HL-60 (cell line): ENCODE measurements around the gene ERP29.

ENCODE experiments used
- DNase-seq, 2 experiments: peaks; one replicate each; pipeline ENCODE4 v3.0.0-alpha.2; 2010 to 2020; ENCODE audit warnings: low read depth in 1 of 2, low spot score in 1 of 2
- H3K27ac ChIP-seq: fragments of 250-450 bp; sonication (Bioruptor Pico); replicated peaks from 2 replicates; pipeline ENCODE4 v1.5.1; 2020; ENCODE audit warnings: mild to moderate bottlenecking, moderate library complexity
- H3K27me3 ChIP-seq: fragments of 250-450 bp; sonication (Bioruptor Pico); 2 replicates; pipeline ENCODE4 v1.5.1; 2021; ENCODE audit warnings: mild to moderate bottlenecking, moderate library complexity; ENCODE audit not compliant: insufficient read depth, poor library complexity, severe bottlenecking
- H3K4me3 ChIP-seq: replicated peaks from 2 replicates; pipeline ENCODE4 v1.5.1; 2011; ENCODE audit warnings: mild to moderate bottlenecking, control low read depth, low read length; ENCODE audit not compliant: insufficient read depth
- CTCF ChIP-seq: IDR thresholded peaks from one replicate; pipeline ENCODE4 v1.5.1; 2011; ENCODE audit warnings: low read length, control low read depth, inconsistent platforms; ENCODE audit not compliant: insufficient read depth
- GABPA ChIP-seq: IDR thresholded peaks from 2 replicates; pipeline ENCODE4 v1.6.1; 2012; ENCODE audit warnings: low read depth
- POLR2AphosphoS5 ChIP-seq: IDR thresholded peaks from 2 replicates; pipeline ENCODE4 v1.6.1; 2012; ENCODE audit warnings: low read depth
- REST ChIP-seq: IDR thresholded peaks from 2 replicates; pipeline ENCODE4 v1.6.1; 2012; ENCODE audit warnings: low read depth; ENCODE audit not compliant: insufficient replicate concordance
- SPI1 ChIP-seq: IDR thresholded peaks from 2 replicates; pipeline ENCODE4 v1.6.1; 2012; ENCODE audit warnings: low read depth, mild to moderate bottlenecking, borderline replicate concordance

ERP29 gene

GRCh38 chr12:112001576-112001975 is 11.7 kb upstream of the ERP29 start:
- H3K27me3 ChIP-seq, result no peaks in the 10 kb centered on the region
- no peak for DNase-seq
- no peak overlapping the region for H3K4me3 ChIP-seq
- H3K27ac ChIP-seq, result no peak overlapping the region
- TF ChIP-seq POLR2AphosphoS5, result no peak
- no peak for TF ChIP-seq REST
- no peak for TF ChIP-seq CTCF
- no peak for TF ChIP-seq SPI1
- no peak for TF ChIP-seq GABPA

GRCh38 chr12:112004041-112004440 is 9.2 kb upstream of the ERP29 start:
- Histone ChIP-seq H3K27ac (no peak overlapping the region), H3K4me3 (no peak overlapping the region), H3K27me3 (no peaks in the 10 kb centered on the region)
- TF ChIP-seq REST (no peak), GABPA (no peak), SPI1 (no peak), POLR2AphosphoS5 (no peak), CTCF (no peak)
- DNase-seq, result no peak

- Histone ChIP-seq H3K27me3 (no peaks in the 10 kb centered on the region), H3K4me3 (no peak overlapping the region), H3K27ac (no peak overlapping the region)
- DNase-seq, result no peak
- no peak for TF ChIP-seq SPI1
- TF ChIP-seq CTCF, result no peak
- TF ChIP-seq POLR2AphosphoS5, result no peak
- no peak for TF ChIP-seq REST
- no peak for TF ChIP-seq GABPA
Measured at GRCh38 chr12:112005419-112006395, 7.5 kb upstream of the ERP29 start.
